Left colon (tissue), 2 donors: ENCODE results near the gene C22orf15. TPM values are rescaled to one million over a fixed set of nuclear protein-coding genes. Genes with fewer than 3 reads are reported as not detected.

Experiments used
- ATAC-seq: fragments of 200-7000 bp; cut with Tn5 transposase; one replicate; pipeline ENCODE4 v1.9.1; 2020; ENCODE audit warnings: mild to moderate bottlenecking, moderate library complexity
- DNase-seq, 2 donors: peaks; one replicate each; pipeline ENCODE4 v3.0.0-alpha.2; 2020
- intact Hi-C, 2 donors: fragments of 100-400 bp; cut with DNase I in 1 of 2; cut with micrococcal nuclease in 1 of 2; formaldehyde crosslinking; loops; one replicate each; pipeline versions ENCODE4 v1.11.2 to v1.14.0; 2022; cut with DNase I, micrococcal nuclease
- total RNA-seq, 2 donors: library from RNA; stranded (reverse); fragmentation: NEBNext Ultra II Directional; extraction: Animal tissue kit (Norgen Biotek cat#: 25700); gene quantifications; one replicate each; pipeline ENCODE4 v1.2.1, GENCODE V29; 2021
- donor health status: DM: no; HTN: no; CAD: no.
- donor health status: DM: yes; HTN: yes; CAD: no.

The C22orf15 gene
- total RNA-seq, 2 donors from 2014 or later = not detected

GRCh38 chr22:23749841-23750301 lies 12.9 kb upstream of the C22orf15 start:
- intact Hi-C loops = no loop called here
- ATAC-seq = no peak
- no peak for DNase-seq

- no peak for DNase-seq
- intact Hi-C loops = no loop called here
- no peak for ATAC-seq
Observed at GRCh38 chr22:23750367-23750713, 12.4 kb upstream of the C22orf15 start.

GRCh38 chr22:23750714-23751440 lies 11.9 kb upstream of the C22orf15 start, which contains the start of gene ZNF70:
Gene ZNF70 (minus strand): TSS chr22:23751112. CDS start chr22:23745140, 5,972 bp downstream.
- ATAC-seq (peak; percentile 92), DNase-seq (peak; percentile 89 to 94)
- intact Hi-C loops = no loop called here

- DNase-seq (peak in 1 of 2 donors; percentile 55), ATAC-seq (peak; percentile 33)
- intact Hi-C loops = no loop called here
Observed at GRCh38 chr22:23751441-23751996, 11.3 kb upstream of the C22orf15 start.

- DNase-seq = peak in 1 of 2 donors; percentile 36
- no peak for ATAC-seq
- intact Hi-C loops = no loop called here
Observed at GRCh38 chr22:23752090-23752691, 10.6 kb upstream of the C22orf15 start.

- no peak for DNase-seq
- intact Hi-C loops = no loop called here
- ATAC-seq = no peak
Observed at GRCh38 chr22:23752750-23753149, 10.0 kb upstream of the C22orf15 start.

GRCh38 chr22:23753385-23753784 lies 9.4 kb upstream of the C22orf15 start:
- intact Hi-C loops = no loop called here
- DNase-seq (no peak), ATAC-seq (no peak)

- no peak for ATAC-seq
- DNase-seq = no peak
- intact Hi-C loops = no loop called here
Observed at GRCh38 chr22:23754220-23754919, 8.4 kb upstream of the C22orf15 start, which contains the start of gene VPREB3. Gene VPREB3 (minus strand): TSS chr22:23754425. CDS start chr22:23754363, 62 bp downstream.

GRCh38 chr22:23754980-23755636 lies 7.7 kb upstream of the C22orf15 start:
- intact Hi-C loops = no loop called here
- no peak for DNase-seq
- no peak for ATAC-seq

GRCh38 chr22:23755711-23756110 lies 7.1 kb upstream of the C22orf15 start:
- DNase-seq (no peak), ATAC-seq (no peak)
- intact Hi-C loops = no loop called here

- DNase-seq (no peak), ATAC-seq (no peak)
- intact Hi-C loops = no loop called here
Observed at GRCh38 chr22:23756891-23757290, 5.9 kb upstream of the C22orf15 start.

- ATAC-seq (no peak), DNase-seq (no peak)
- intact Hi-C loops = no loop called here
Observed at GRCh38 chr22:23759566-23759965, 3.2 kb upstream of the C22orf15 start.

GRCh38 chr22:23760056-23760455 lies 2.7 kb upstream of the C22orf15 start:
- DNase-seq (no peak), ATAC-seq (no peak)
- intact Hi-C loops = loop anchor here in 1 of 2 donors (10.0 kb wide), 1 partner anchor 85 kb away; no protein-coding TSS in a partner anchor

- no peak for ATAC-seq
- DNase-seq = peak in 1 of 2 donors; percentile 58
- intact Hi-C loops = loop anchor here in 1 of 2 donors (10.0 kb wide), 1 partner anchor 81 kb away; no protein-coding TSS in a partner anchor
Observed at GRCh38 chr22:23763579-23763945, 772 bp downstream of the C22orf15 start.

- intact Hi-C loops = loop anchor here in 1 of 2 donors (10.0 kb wide), 1 partner anchor 81 kb away; no protein-coding TSS in a partner anchor
- no peak for ATAC-seq
- no peak for DNase-seq
Observed at GRCh38 chr22:23763954-23764353, 1.2 kb downstream of the C22orf15 start.

- DNase-seq (no peak), ATAC-seq (no peak)
- intact Hi-C loops = loop anchor here (5.0 to 10.0 kb wide), 2 partner anchors 80 to 87 kb away; no protein-coding TSS in a partner anchor
Observed at GRCh38 chr22:23764899-23765881, 2.4 kb downstream of the C22orf15 start.

GRCh38 chr22:23767303-23767672 lies 4.5 kb downstream of the C22orf15 start:
- no peak for DNase-seq
- ATAC-seq = peak; percentile 6
- intact Hi-C loops = loop anchor here (5.0 to 10.0 kb wide), 2 partner anchors 78 to 85 kb away; no protein-coding TSS in a partner anchor
